GM21717 (cell line): ENCODE data around the gene LGI2.

Experiments used
- ATAC-seq: cut with Tn5 transposase; IDR thresholded peaks from one replicate; pipeline ENCODE4 v1.9.1; 2021; ENCODE audit warnings: mild to moderate bottlenecking, moderate library complexity; ENCODE audit not compliant: unreplicated experiment

The LGI2 gene

DNA sequence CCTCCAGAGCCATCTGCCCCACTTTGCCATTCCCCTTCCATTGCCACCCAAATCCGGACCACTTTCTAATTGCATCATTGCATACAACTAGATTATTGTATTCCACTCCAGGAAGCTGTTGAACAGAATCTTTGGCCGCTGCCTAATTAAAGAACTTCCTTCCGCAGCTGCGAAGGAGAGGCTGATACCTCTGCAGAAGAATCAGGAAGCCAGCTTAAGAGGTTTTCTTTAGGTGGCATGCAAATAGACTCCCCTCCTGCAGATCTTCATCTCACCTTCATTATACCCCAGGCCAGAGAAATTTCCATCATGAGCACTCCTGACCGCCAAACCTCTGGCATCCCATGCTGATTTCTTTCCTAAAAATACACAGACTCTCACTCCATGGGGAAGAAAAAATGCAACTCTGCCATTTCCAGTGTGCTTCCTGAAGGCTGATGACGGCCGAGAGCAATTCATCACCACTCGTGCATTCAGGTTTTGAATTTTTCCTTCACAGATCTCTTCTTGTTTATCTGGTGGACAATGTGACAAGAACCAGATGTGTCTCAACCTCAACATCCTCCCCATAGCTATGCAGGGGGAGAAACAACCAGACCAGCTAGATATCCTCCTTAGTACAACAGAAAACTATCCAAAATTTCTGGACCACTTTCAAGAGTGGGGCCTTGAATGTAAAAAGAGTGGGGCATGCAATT, 31.2 kb downstream of the LGI2 start:
- no peak for ATAC-seq

DNA sequence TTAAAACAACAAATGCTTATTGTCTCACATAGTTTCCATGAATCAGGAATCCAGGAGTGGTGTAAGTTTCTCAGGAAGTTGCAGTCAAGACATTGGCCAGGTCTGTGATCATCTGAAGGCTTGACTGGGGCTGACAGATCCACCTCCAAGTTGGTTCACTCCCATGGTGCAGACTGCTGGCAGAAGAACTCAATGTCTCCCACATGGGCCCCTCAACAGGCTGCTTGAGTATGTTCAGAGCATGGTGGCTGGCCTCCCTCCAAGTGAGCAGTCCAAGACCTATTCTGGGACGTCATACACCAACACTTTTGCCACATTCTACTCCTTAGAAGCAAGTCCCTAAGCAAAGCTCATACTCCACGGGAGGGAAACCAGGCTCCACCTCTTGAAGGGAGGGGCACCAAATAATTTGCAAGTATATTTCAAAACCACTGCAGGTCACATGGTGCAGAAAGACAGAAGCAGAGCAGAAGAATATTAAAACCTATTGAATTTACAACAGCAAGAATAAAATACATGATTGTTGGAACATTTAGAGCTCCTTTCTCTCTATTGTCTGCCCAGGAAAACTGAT, 35.3 kb downstream of the LGI2 start:
- ATAC-seq, result no peak

DNA sequence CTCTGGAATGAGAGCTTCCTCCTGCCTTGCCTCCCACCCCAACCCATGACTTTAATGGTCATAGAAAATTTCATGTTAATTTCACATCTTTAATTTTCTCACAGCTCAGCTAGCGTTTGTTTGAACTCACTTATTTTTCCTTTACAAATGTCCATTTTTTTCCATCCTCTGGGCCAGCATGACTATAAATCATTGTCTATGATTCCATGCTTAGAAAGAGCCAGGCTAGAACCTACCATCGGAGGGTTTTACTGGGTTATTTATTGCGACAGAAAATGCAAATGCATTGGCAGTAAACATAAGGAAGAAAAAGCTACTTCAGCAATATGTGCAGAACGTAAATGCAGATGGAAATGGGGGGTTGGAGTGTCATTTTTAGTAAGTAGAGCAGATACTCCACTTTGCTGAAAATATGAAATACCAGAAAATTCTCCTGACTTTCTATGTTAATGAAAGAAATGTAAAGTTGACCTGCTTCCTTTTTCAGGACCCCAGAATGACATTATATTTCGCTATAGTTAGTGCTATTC, 37.1 kb downstream of the LGI2 start:
- ATAC-seq, result no peak

DNA sequence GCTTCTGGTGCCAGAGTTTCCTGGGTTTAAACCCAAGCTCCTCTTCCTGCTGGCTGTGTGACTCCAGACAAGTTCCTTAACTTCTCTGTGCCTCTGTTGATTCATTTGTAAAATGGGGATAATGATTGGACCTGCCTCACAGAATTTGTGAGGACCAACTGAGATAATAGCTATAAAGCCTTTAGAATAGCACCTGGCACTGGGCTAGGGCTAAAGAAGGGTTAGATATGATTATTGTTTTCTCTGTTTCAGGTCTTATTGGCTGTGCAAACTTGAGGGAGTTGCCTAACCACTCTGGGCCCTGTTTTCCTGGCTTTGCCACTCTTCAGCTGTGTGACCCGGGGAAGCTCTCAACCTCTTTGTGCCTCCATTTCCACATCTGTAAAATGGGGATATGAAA, 37.8 kb downstream of the LGI2 start:
- ATAC-seq, result no peak

DNA sequence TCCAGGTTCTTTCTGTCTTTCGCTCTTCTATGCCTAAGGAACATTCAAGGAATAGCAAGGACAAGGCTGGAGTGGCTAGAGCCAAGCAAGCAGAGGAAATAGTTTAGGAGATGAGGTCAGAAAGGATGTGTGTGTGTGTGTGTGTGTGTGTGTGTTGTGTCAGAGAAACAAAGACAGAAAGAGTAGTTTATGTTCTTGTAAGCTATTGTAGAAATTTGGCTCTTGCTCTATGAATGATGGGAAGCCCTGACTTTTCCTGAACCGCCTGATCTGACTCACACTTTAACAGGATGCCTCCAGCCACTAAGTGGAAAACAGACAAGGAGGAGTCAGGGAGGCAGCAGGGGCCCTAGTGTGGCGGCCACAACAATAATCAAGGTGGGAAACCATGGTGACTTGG, 39.7 kb downstream of the LGI2 start:
- no peak for ATAC-seq

DNA sequence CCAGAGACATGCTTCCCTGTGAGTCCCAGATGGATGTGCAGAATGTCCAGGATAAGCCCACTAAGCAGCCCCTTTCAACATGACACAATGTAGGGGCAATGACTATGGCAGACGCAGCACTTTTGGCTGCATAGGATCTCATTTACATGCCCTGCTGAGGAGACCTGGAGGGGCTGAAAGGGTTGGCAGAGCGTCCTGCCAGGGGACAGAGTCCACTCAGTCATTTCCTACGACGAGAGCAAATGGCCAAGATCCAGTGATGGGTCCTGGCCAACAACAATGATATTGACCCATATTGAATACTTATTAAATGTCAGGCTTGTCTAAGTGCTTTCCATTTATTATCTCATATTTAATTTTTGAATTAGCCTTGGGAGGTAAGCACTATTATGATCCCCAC, 41.4 kb downstream of the LGI2 start:
- no peak for ATAC-seq

DNA sequence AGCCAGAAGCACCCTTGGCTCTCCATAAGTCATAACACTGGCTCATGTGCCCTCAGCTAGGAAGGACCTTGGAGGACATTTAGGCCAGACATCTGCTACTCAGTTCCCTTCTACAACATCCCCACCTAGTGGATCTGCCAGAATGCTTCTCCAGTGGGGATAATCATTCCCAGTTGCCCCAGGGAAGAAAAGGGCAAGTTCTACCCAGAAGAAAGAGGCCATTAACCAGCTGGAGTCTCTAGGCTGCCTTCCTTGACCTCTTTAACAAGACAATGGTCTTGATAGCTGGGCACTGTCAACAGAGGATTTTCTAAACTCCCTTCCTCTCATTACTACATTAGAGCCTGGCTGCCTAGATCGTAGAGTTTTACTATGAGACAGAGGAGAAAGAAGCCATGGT, 42.0 kb downstream of the LGI2 start:
- no peak for ATAC-seq

DNA sequence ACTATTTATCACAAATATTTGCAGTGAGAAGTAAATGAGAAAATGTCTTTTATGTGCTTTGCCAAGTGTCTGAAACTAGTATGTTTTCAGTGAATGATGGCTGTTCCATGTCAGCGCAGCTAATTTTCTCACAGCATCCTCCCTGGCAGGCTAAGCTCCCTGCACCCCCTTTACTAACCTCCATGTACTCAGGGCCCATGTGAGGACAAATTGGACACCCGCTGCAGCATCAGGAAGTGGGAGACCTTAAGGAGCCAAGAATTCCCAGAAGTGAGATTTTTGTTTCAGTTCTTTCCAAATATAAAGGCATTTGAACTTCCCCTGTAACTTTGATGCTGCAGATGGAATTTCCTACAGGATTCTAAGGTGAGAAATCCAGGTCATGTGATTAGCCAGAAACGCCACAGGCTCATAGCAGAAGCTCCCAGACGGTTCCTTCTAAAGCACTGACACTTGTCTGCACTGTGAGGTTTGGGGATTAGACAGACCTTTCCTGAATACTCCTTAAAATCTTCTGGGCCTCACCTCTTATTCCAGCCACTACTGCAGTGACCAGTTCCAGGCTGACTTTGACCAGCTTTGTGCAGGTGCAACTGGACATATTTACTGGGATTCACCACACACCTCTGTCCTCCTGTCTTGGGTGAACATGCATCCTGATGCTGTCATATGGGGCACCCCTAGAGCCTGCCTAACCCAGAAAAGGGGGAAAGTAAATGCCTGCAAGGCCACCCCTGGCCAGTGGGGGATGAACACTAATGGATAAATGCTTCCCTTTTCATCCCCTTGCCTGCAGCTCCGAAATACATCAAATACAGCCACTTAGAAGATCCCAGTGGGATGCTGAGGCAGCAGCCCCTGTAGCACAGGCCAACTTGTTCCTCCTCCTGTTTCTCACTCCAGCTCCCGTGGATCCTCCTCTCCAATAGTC, 45.9 kb downstream of the LGI2 start:
- ATAC-seq, result no peak

DNA sequence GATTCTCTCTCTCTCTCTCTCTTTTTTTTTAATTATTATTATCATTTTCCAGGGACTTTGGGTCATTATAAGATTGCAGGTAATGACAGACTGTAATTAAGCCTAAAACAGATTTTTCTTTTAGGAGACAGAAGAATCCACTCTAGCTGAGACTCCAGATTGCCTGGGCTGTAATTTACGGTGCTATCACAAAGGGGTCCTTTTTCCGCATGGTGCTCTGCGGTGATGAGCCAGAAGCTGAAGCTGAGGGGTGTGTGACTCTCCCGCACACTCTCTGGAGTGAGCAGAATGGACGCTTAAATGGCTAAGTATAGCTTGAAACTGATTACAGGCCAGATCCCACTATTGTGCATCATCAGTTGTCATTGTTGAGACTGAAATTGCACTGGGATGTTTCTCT, 50.0 kb downstream of the LGI2 start:
- no peak for ATAC-seq

DNA sequence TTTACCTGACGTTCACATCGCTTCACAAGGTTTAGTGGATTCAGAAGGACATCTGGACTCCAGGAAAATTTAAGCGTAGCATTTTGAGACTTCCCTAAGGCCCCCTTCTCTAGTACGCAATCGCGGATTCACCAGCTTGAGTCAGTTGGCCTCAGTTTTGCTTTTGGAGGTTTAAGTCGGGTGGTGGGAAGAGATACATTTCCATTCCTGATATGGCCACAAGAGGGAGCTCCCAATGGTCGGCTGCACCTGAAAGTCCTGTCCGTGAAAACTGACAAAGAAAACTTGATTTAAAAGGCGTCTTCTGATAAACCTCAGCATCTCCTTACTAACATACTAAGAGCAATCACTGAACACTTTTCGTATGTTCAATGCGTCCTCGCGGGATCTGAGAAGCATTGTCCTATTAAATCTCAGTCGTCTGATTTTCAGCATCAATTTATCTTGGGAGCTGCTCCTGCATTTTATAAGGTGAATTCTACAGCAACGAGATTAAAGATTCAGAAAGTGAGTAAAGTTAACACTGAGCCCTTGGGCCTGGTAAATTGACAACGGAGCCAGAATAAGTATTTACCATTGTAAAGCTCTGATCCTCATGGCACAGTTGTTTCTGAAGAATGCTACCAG, 50.6 kb downstream of the LGI2 start:
- ATAC-seq, result no peak

DNA sequence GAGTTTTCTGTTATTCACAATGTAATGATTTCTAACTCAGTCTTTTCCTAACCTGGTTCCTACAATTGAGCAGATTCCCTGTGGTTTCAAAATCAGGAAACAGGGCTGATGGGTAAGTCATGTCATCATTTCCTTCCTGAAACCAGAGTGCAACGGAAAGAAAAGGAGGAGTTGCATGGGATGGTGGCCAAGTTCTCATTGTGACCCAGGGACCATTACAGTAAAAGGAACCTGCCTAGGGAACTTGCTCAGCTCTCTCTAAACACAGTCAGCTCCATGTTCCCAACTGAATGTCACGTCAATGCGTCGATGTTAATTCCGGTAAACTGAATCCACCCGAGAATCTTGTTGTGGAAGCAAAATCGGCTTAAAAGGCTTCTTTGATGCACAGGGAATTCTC, 51.2 kb downstream of the LGI2 start:
- no peak for ATAC-seq

DNA sequence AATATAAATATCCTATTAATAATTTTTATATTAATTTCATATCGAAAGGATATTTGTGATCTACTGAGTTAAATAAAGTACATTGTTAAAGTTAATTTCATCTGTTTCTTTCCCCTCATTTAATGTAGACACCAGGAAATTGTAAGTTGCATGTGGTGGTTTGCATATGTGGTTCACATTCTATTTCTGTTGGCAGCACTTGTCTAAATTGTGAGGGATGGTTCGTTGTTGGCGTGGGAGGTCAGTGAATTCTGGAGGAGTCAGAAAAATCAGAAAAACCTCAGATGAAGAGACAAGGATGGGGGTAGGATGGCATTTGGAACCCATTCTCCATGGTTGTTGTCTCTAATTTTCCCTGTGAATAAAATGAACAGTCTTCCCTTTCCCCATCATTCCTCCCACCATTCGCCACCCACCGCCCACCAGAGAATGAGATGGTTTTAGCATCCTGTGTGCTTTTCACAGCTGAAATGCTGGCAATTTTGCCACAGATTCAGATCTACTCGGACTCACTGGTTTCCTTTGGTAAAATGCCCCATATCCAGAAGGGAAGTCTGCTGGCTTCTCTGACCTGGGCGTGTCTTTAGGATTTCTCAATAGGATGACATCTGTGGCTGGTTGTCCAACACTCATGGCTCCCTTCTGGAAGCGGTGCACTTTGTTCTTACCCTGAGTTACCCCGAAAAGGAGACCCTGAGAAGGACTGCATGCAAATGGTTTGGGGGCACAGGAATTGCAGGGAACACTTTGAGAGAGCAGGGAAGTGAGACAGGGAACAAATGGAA, 52.3 kb downstream of the LGI2 start:
- no peak for ATAC-seq

DNA sequence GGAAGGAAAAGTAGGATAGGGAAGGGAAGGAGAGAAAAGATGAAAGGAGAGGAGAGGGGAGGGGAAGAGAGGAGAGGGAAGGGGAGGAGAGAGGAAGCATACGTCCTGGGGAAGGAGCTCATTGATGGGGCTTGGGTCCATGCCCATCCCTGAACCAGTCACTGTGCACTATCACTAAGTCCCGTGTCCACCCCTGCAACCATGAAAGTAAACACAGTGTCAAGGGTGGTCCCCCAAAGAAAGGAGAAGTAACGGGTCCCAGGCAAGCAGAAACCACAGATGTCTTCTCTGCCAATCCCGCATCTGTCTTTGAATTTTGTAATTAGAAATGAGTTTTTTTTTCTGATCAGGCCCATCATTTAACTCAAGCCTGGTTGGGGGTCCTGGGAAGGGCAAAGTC, 55.2 kb downstream of the LGI2 start:
- no peak for ATAC-seq

DNA sequence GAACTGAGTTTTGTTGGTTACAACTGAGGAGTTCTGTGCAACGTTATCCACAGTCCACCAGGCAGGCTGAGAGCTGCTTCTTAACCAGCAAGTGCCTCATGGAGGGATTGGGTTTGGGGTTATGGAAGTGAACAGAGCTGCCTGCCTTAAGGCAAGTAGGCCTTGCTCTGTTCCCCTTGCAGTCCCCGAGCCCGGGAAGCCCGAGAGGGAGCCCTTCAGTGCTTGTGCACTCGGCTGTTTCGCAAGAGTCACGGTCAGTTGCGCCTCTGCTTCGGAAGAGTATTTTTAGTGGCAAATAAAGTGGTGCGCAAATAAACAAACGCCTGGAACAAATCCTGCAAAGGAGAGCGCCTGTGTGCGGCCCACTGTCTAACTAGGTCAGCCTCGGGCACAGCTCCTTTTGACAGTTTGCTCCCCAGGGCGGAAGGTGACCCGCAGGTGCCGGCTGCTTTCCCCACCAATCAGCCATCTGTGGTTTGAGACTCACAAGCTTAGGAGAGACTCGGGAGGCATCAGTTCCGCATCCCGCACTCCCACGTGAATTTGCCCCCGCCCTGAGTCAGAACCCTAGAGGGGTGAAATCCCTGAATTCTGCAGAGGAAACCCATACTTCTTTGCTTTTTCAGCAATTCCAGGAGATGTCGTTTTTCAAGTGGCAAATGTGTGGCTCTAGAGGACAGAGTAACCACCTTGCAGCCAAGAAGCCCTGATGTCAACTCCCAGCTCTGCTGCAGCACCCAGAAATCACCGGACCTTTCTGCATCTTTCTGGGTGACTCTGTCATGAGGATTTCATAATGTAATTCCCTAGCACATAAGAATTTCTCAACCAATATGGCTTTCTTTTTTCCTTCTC, 56.8 kb downstream of the LGI2 start:
- no peak for ATAC-seq

DNA sequence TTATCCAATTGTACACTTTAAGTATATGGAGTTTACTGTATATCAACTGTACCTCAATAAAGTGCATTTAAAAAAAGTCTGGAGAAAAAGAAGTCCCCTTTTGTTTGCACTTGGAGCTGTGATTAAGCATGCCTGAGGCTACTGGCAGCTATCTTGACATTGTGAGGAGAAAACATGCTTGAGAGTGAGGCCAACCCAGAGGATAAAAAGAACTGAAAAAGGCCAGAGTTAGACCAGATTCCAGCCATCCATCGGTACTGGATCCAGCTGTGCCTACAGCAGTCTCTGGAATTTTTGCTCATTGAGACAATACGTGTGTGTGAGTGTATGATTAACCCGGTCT, 57.4 kb downstream of the LGI2 start:
- ATAC-seq, result no peak

DNA sequence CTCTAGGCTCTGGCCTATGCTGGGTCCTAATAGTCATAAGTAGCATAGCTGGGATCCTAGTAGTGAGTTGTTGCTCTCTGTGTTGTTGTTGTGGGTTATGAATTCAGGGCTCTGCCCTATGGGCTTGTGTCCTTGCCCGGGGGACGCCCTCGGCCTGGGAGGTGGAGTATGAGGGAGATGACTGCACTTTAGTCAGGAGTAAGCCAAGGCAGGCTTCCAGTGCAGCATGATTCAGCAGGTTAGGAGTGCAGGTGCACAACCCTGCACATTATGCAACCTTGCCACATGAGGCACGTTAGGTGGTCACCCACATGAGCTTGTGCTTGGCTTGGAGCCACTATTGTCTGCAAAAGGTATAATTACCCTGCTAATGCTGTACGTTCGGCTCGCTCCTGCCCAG, 59.6 kb downstream of the LGI2 start:
- ATAC-seq, result no peak

DNA sequence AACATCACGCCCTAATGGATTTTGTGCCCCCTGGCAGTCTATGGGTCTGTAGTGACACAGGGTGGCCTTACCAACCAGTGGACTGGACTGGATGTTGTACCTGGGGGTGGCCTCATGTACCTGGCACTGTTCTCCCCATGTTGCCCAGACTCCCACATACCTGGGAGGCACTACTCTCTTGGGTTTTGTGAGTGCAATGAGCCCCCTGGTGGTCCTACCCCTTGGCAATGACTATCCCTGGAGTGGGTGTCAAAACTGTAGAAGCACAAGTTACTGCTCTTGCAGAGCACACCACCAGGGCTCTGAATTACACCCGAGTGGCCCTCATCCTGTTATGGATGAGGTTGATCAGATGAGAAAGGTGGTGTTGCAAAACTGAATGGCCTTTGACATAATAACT, 60.1 kb downstream of the LGI2 start:
- ATAC-seq, result no peak

DNA sequence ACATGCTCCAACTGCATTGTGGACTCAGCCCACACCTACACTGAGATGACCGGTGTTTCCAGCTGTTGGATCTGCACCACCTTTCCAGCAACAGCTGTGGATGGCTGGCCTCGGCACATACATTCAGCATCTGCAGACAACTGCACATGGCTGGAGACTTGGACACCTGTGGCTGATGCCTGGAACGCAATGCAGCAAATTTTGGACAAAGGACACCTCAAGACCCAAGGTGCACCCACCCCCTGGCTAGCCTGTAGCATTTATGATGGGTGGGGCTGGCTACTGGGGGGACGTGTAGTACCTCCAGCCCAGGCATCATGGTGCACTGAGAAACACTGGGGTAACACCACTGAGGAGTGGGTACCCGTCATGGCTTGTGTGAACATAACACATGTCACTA, 60.6 kb downstream of the LGI2 start:
- ATAC-seq, result no peak

DNA sequence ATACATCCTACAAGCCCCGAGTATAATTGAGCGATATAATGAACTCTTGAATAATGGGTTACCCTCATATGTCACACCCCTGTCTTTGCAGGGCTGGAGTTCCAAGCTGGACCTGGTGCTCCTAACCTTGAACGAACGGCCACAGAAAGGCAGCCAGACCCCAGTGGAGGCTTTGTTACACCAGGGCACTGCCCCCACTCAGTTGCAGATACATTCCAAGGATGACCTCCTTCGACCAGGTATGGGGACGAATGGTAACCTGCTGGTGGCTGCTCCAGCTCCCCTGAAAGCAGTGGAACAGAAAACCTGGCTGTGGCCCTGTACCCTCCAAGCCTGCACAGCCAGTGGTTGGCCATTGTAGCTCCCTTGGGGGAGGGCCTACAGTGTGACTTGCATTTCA, 61.3 kb downstream of the LGI2 start:
- no peak for ATAC-seq

DNA sequence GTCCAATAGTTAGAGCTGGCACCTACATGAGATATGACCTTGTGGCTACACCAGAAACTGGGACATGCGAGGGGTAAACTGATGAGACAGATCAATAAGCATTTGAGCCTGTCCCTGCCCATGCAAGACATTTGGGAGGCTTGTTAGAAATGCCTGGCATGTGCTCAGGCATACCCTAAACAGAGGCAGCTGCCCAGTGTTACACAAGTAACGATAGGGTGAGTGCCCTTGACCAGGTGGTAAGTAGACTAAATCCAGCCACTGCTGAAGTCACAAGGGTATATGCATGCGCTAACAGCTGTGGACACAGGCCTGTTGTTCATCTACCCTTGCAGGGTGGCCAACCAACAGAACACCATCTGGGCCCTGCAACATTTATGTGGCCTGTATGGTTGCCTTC, 61.8 kb downstream of the LGI2 start:
- ATAC-seq, result no peak
